HCT116 (cell line): Measurements from ENCODE around the gene MAPK7. TPM values are rescaled to one million over a fixed set of nuclear protein-coding genes. Genes with fewer than 3 reads are reported as not detected.

Experiments used
- ATAC-seq: fragments of 200-7000 bp; cut with Tn5 transposase; 2 replicates; pipeline ENCODE4 v1.9.1; 2020; ENCODE audit warnings: mild to moderate bottlenecking, moderate library complexity
- BruUV-seq: library from RNA; stranded (reverse); fragments of 400-500 nt; replicated peaks from 2 replicates; lab custom pipeline; 2021; lab: Mats Ljungman, UMichigan
- CTCF ChIA-PET: fragments of 300-600 bp; sonication (Branson Sonifier 250); formaldehyde crosslinking; loops from one replicate; lab custom pipeline; 2021; ENCODE audit warnings: antibody characterized with exemption; lab: Charles Lee
- POLR2A ChIA-PET: fragments of 300-600, 350-600 bp; sonication (Branson Sonifier 250); formaldehyde crosslinking; loops from one replicate; lab custom pipeline; 2021; ENCODE audit warnings: antibody characterized with exemption; lab: Charles Lee
- RAD21 ChIA-PET, 2 experiments: fragments of 300-600 bp; sonication (Branson Sonifier 250); formaldehyde crosslinking; loops; one replicate each; lab custom pipeline; 2023; ENCODE audit warnings: low total read pairs in 2 of 2; ENCODE audit not compliant: uncharacterized antibody in 2 of 2, unreplicated experiment in 2 of 2, low non-redundant PET in 1 of 2; lab: Charles Lee
- DNase-seq: peaks from one replicate; pipeline ENCODE4 v3.0.0-alpha.2; 2010; ENCODE audit warnings: low read depth, low spot score
- H2AFZ ChIP-seq: fragments of 200-600 bp; shearing (Covaris generic), sonication (generic); 2 replicates; pipeline ENCODE4 v1.6.1; 2017; ENCODE audit warnings: low read depth, mixed run types, mixed read lengths, antibody characterized with exemption, low read length; ENCODE audit not compliant: poor library complexity, severe bottlenecking
- H3K27ac ChIP-seq: 2 replicates; pipeline ENCODE4 v1.5.1; 2012; ENCODE audit warnings: low read depth, low read length
- H3K27me3 ChIP-seq: fragments of 200-600 bp; sonication (generic); 2 replicates; pipeline ENCODE4 v1.6.1; 2016; ENCODE audit warnings: mixed run types, low read length, mixed read lengths; ENCODE audit not compliant: insufficient read depth
- H3K36me3 ChIP-seq, 2 experiments: fragments of 200-500 bp in 1 of 2; fragments of 200-600 bp in 1 of 2; sonication (Bioruptor generic) in 1 of 2; sonication (generic) in 1 of 2; 2 replicates each; pipeline versions ENCODE4 v1.5.1 to v1.6.1; 2014 to 2016; ENCODE audit warnings: low read length in 2 of 2, inconsistent platforms in 1 of 2, mixed read lengths in 1 of 2, mixed run types in 1 of 2; ENCODE audit not compliant: insufficient read depth in 2 of 2, control insufficient read depth in 1 of 2
- H3K4me1 ChIP-seq, 2 experiments: fragments of 200-600 bp in 1 of 2; sonication (generic) in 1 of 2; 2 replicates each; pipeline versions ENCODE4 v1.5.1 to v1.6.1; 2012 to 2017; ENCODE audit warnings: low read length in 2 of 2, inconsistent platforms in 1 of 2, mild to moderate bottlenecking in 1 of 2, mixed read lengths in 1 of 2, mixed run types in 1 of 2, moderate library complexity in 1 of 2; ENCODE audit not compliant: insufficient read depth in 2 of 2, control insufficient read depth in 1 of 2
- H3K4me2 ChIP-seq: fragments of 200-600 bp; sonication (generic); 2 replicates; pipeline ENCODE4 v1.6.1; 2017; ENCODE audit warnings: mixed run types, low read length, mixed read lengths
- H3K4me3 ChIP-seq, 2 experiments: fragments of 200-600 bp in 1 of 2; sonication (generic) in 1 of 2; replicated peaks in 1 of 2; 2 replicates each; pipeline ENCODE4 v1.5.1; 2011 to 2016; ENCODE audit warnings: low read length in 2 of 2, control low read depth in 1 of 2, low read depth in 1 of 2, mild to moderate bottlenecking in 1 of 2, mixed read lengths in 1 of 2, mixed run types in 1 of 2
- H3K79me2 ChIP-seq: fragments of 200-600 bp; sonication (generic); 2 replicates; pipeline ENCODE4 v1.6.1; 2017; ENCODE audit warnings: mild to moderate bottlenecking, mixed run types, low read length, moderate library complexity, mixed read lengths; ENCODE audit not compliant: insufficient read depth
- H3K9ac ChIP-seq: fragments of 200-600 bp; sonication (generic); 2 replicates; pipeline ENCODE4 v1.6.1; 2016; ENCODE audit warnings: low read length, mixed read lengths
- H3K9me2 ChIP-seq: fragments of 200-600 bp; sonication (generic), shearing (Covaris generic); 2 replicates; pipeline ENCODE4 v1.6.1; 2017; ENCODE audit warnings: mixed run types, mild to moderate bottlenecking, moderate library complexity; ENCODE audit not compliant: insufficient read depth
- H3K9me3 ChIP-seq, 2 experiments: fragments of 200-500 bp in 1 of 2; fragments of 200-600 bp in 1 of 2; sonication (Bioruptor generic) in 1 of 2; sonication (generic) in 1 of 2; 2 replicates each; pipeline ENCODE4 v1.6.1; 2014 to 2017; ENCODE audit warnings: low read length in 2 of 2, mixed read lengths in 2 of 2, inconsistent platforms in 1 of 2, low read depth in 1 of 2, mild to moderate bottlenecking in 1 of 2, mixed run types in 1 of 2, moderate library complexity in 1 of 2; ENCODE audit not compliant: control insufficient read depth in 1 of 2, insufficient read depth in 1 of 2
- H4K20me1 ChIP-seq: fragments of 200-600 bp; sonication (generic), shearing (Covaris generic); 2 replicates; pipeline ENCODE4 v1.6.1; 2017; ENCODE audit warnings: mixed run types, mild to moderate bottlenecking, moderate library complexity; ENCODE audit not compliant: insufficient read depth
- ATF3 ChIP-seq: IDR thresholded peaks from 2 replicates; pipeline ENCODE4 v1.6.1; 2012
- CEBPB ChIP-seq: IDR thresholded peaks from 2 replicates; pipeline ENCODE4 v1.6.1; 2012; ENCODE audit warnings: low read depth
- EGR1 ChIP-seq: IDR thresholded peaks from 2 replicates; pipeline ENCODE4 v1.6.1; 2012; ENCODE audit warnings: low read depth
- EZH2 ChIP-seq: fragments of 200-600 bp; sonication (generic); IDR thresholded peaks from 2 replicates; pipeline ENCODE4 v1.6.1; 2017; ENCODE audit warnings: antibody characterized with exemption, mixed run types
- FOSL1 ChIP-seq: IDR thresholded peaks from 2 replicates; pipeline ENCODE4 v1.6.1; 2012; ENCODE audit warnings: low read depth
- JUND ChIP-seq: IDR thresholded peaks from 2 replicates; pipeline ENCODE4 v1.6.1; 2012
- RAD21 ChIP-seq: IDR thresholded peaks from 2 replicates; pipeline ENCODE4 v1.6.1; 2012; ENCODE audit warnings: low read depth, mild to moderate bottlenecking
- SIN3A ChIP-seq: IDR thresholded peaks from 2 replicates; pipeline ENCODE4 v1.6.1; 2012; ENCODE audit warnings: low read depth
- SP1 ChIP-seq: IDR thresholded peaks from 2 replicates; pipeline ENCODE4 v1.6.1; 2012; ENCODE audit warnings: low read depth
- SRF ChIP-seq: IDR thresholded peaks from 2 replicates; pipeline ENCODE4 v1.6.1; 2012; ENCODE audit warnings: low read depth
- YY1 ChIP-seq: IDR thresholded peaks from 2 replicates; pipeline ENCODE4 v1.6.1; 2011; ENCODE audit warnings: low read length, low read depth, moderate library complexity, mild to moderate bottlenecking; ENCODE audit not compliant: insufficient replicate concordance; ENCODE audit errors: extremely low read depth
- ZNF274 ChIP-seq: fragments of 200-500 bp; sonication (Bioruptor generic); IDR thresholded peaks from 2 replicates; pipeline ENCODE4 v1.6.1; 2014; ENCODE audit warnings: mild to moderate bottlenecking, low read depth, low read length, inconsistent platforms
- intact Hi-C: fragments of 100-400 bp; cut with micrococcal nuclease; formaldehyde crosslinking; loops from 2 replicates; pipeline ENCODE4 v1.10.0; 2022
- total RNA-seq: library from RNA; stranded (reverse); gene quantifications from one replicate; pipeline ENCODE4 v1.2.1, GENCODE V29; 2021; ENCODE audit not compliant: unreplicated experiment
- TF ChIP-seq, protein P1 (sequence below), 3 experiments: fragments of 200-600 bp in 1 of 3; sonication (generic) in 1 of 3; IDR thresholded peaks in 2 of 3; conservative IDR thresholded peaks in 1 of 3; 2 replicates each; pipeline ENCODE4 v1.5.1; 2012 to 2017; ENCODE audit warnings: low read depth in 2 of 3, low read length in 2 of 3, antibody characterized with exemption in 1 of 3, borderline replicate concordance in 1 of 3, control low read depth in 1 of 3, mild to moderate bottlenecking in 1 of 3, mixed read lengths in 1 of 3, mixed run types in 1 of 3, moderate library complexity in 1 of 3; ENCODE audit not compliant: insufficient read depth in 1 of 3
- TF ChIP-seq, protein P2 (sequence below): IDR thresholded peaks from 2 replicates; pipeline ENCODE4 v1.6.1; 2012; ENCODE audit warnings: low read depth

The MAPK7 gene
- total RNA-seq, 1 experiment from 2014 or later, result 15.3 TPM

- Histone ChIP-seq H3K4me2 (no peak overlapping the region), H3K79me2 (0 out of 2 replicates have a peak, but pooled peaks cover 12% of the 10 kb centered on the region)
- no peak for DNase-seq
- no TSS peak for BruUV-seq
- intact Hi-C loops, result no loop called here
- TF ChIP-seq JUND (no peak), EGR1 (no peak), FOSL1 (no peak), SRF (no peak), SP1 (no peak), ATF3 (no peak), EZH2 (no peak), YY1 (no peak), RAD21 (no peak), CEBPB (no peak), ZNF274 (no peak), SIN3A (no peak)
- TF ChIP-seq, protein P1, sequence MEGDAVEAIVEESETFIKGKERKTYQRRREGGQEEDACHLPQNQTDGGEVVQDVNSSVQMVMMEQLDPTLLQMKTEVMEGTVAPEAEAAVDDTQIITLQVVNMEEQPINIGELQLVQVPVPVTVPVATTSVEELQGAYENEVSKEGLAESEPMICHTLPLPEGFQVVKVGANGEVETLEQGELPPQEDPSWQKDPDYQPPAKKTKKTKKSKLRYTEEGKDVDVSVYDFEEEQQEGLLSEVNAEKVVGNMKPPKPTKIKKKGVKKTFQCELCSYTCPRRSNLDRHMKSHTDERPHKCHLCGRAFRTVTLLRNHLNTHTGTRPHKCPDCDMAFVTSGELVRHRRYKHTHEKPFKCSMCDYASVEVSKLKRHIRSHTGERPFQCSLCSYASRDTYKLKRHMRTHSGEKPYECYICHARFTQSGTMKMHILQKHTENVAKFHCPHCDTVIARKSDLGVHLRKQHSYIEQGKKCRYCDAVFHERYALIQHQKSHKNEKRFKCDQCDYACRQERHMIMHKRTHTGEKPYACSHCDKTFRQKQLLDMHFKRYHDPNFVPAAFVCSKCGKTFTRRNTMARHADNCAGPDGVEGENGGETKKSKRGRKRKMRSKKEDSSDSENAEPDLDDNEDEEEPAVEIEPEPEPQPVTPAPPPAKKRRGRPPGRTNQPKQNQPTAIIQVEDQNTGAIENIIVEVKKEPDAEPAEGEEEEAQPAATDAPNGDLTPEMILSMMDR (IDR thresholded peaks at IDR 0.05 in 2 of 3, conservative IDR thresholded peaks at IDR 0.05 in 1 of 3; ENCODE audit: borderline replicate concordance in 1 of 3, insufficient read depth in 1 of 3, low read depth in 2 of 3, low read length in 2 of 3), result no peak
- TF ChIP-seq, protein P2, sequence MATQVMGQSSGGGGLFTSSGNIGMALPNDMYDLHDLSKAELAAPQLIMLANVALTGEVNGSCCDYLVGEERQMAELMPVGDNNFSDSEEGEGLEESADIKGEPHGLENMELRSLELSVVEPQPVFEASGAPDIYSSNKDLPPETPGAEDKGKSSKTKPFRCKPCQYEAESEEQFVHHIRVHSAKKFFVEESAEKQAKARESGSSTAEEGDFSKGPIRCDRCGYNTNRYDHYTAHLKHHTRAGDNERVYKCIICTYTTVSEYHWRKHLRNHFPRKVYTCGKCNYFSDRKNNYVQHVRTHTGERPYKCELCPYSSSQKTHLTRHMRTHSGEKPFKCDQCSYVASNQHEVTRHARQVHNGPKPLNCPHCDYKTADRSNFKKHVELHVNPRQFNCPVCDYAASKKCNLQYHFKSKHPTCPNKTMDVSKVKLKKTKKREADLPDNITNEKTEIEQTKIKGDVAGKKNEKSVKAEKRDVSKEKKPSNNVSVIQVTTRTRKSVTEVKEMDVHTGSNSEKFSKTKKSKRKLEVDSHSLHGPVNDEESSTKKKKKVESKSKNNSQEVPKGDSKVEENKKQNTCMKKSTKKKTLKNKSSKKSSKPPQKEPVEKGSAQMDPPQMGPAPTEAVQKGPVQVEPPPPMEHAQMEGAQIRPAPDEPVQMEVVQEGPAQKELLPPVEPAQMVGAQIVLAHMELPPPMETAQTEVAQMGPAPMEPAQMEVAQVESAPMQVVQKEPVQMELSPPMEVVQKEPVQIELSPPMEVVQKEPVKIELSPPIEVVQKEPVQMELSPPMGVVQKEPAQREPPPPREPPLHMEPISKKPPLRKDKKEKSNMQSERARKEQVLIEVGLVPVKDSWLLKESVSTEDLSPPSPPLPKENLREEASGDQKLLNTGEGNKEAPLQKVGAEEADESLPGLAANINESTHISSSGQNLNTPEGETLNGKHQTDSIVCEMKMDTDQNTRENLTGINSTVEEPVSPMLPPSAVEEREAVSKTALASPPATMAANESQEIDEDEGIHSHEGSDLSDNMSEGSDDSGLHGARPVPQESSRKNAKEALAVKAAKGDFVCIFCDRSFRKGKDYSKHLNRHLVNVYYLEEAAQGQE, result no peak
- TF ChIP-seq, all 23 proteins: peak for 0
- H3K27ac ChIP-seq, result no peak overlapping the region
- ChIA-PET POLR2A (interaction anchor here (0.8 to 1.0 kb wide), 2 partner anchors 12 to 112 kb away, joined by 3 to 5 read pairs; partner anchors contain the start of gene MAPK7), RAD21 (no interaction called here), CTCF (interaction anchor here (0.6 to 5.1 kb wide), 7 partner anchors 13 to 401 kb away, joined by 3 to 69 read pairs (median 4); partner anchors contain the start of gene MAPK7)
- H3K27me3 ChIP-seq, result no peaks in the 10 kb centered on the region
- peaks cover 12 to 48% of the 10 kb centered on the region in 2 experiments for H3K4me1 ChIP-seq
- no peak overlapping the region for H3K4me3 ChIP-seq
- H3K9me3 ChIP-seq, result no peaks in the 10 kb centered on the region
- H2AFZ ChIP-seq, result no peak overlapping the region
- no peaks in the 10 kb centered on the region for H4K20me1 ChIP-seq
- H3K36me3 ChIP-seq, result no peaks in the 10 kb centered on the region
- ATAC-seq, result no peak
- no peak overlapping the region for H3K9ac ChIP-seq
- no peaks in the 10 kb centered on the region for H3K9me2 ChIP-seq
These were observed 12.8 kb upstream of the MAPK7 start for GRCh38 chr17:19365499-19365817.
